Activated CD8-positive, alpha-beta T cell treated with anti-CD3 and anti-CD28 coated beads for 36 hours (primary cell): Measurements from ENCODE around the gene NKD1. TPM values are rescaled to one million over a fixed set of nuclear protein-coding genes. Genes with fewer than 3 reads are reported as not detected.

Source experiments
- ATAC-seq: fragments of 200-7000 bp; cut with Tn5 transposase; one replicate; pipeline ENCODE4 v1.10.0; 2021; ENCODE audit warnings: mild to moderate bottlenecking, moderate library complexity
- CTCF ChIA-PET: fragments of 350-600 bp; sonication (Branson Sonifier 250); formaldehyde crosslinking; loops from one replicate; lab custom pipeline; 2021; ENCODE audit warnings: antibody characterized with exemption; lab: Charles Lee
- POLR2A ChIA-PET: fragments of 350-600 bp; sonication (Branson Sonifier 250); formaldehyde crosslinking; loops from one replicate; lab custom pipeline; 2021; ENCODE audit warnings: antibody characterized with exemption; lab: Charles Lee
- DNase-seq: peaks from one replicate; pipeline ENCODE4 v3.0.0-alpha.2; 2020
- H3K27ac Mint-ChIP-seq: one replicate; pipeline ENCODE4 v1.8.0; 2021; ENCODE audit warnings: mild to moderate bottlenecking, mixed read lengths
- H3K27me3 Mint-ChIP-seq: one replicate; pipeline ENCODE4 v1.8.0; 2021; ENCODE audit warnings: mixed read lengths
- H3K36me3 Mint-ChIP-seq: one replicate; pipeline ENCODE4 v1.8.0; 2021; ENCODE audit warnings: low read depth, mixed read lengths
- H3K4me1 Mint-ChIP-seq: one replicate; pipeline ENCODE4 v1.8.0; 2021; ENCODE audit warnings: low read depth, mixed read lengths
- H3K4me3 Mint-ChIP-seq: one replicate; pipeline ENCODE4 v1.8.0; 2021; ENCODE audit warnings: mild to moderate bottlenecking, moderate library complexity, mixed read lengths
- H3K9me3 Mint-ChIP-seq: one replicate; pipeline ENCODE4 v1.8.0; 2021; ENCODE audit warnings: mixed read lengths
- intact Hi-C: fragments of 100-400 bp; cut with micrococcal nuclease; formaldehyde crosslinking; loops from one replicate; pipeline ENCODE4 v1.10.0; 2022
- total RNA-seq, 2 experiments: library from RNA; stranded (reverse); gene quantifications; one replicate each; pipeline ENCODE4 v1.2.3, GENCODE V29; 2021
- TF ChIP-seq, protein P1 (sequence below): fragments of 200-600 bp; IDR thresholded peaks from one replicate; pipeline ENCODE4 v1.8.0; 2022; ENCODE audit warnings: antibody characterized with exemption, mild to moderate bottlenecking

The NKD1 gene
- total RNA-seq, 2 experiments from 2014 or later = 1.9 to 3.6 TPM

DNA sequence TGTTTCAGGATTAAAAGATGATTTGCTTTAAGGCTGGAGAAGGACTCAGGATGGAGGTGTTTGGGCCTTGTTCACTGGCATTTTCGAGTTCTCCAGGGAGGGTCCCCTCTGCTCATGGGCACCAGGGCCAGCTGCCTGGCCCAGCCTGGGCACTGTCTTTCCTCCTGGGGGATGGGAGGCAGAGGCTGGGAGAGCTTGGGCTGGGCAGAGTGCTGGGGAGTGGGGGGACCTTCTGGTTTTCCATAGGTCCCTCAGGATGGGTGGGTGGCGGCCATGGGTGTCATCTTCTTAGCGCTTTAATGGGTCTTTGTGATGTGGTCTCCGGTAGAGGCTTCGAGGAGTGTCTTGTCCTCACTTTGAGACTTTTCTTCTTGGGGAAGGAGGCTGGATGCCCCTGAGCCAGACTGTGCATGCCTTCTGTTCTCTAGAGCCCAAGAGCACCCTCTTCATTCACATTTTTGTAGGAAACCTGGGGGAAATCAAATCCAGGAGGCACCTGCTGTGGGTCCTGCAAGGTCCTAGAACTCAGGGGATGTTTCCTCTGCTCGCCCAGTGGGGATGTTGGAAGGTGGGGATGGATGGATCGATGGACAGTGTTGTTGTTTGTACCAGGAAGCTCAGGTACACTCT lies 5.7 kb downstream of the NKD1 start:
- H3K36me3 Mint-ChIP-seq = peaks cover 5% of the 10 kb centered on the region
- peaks cover 9% of the 10 kb centered on the region for H3K4me1 Mint-ChIP-seq
- POLR2A ChIA-PET = no interaction called here
- H3K27me3 Mint-ChIP-seq = peaks cover 3% of the 10 kb centered on the region
- H3K9me3 Mint-ChIP-seq = no peaks in the 10 kb centered on the region
- TF ChIP-seq, protein P1, sequence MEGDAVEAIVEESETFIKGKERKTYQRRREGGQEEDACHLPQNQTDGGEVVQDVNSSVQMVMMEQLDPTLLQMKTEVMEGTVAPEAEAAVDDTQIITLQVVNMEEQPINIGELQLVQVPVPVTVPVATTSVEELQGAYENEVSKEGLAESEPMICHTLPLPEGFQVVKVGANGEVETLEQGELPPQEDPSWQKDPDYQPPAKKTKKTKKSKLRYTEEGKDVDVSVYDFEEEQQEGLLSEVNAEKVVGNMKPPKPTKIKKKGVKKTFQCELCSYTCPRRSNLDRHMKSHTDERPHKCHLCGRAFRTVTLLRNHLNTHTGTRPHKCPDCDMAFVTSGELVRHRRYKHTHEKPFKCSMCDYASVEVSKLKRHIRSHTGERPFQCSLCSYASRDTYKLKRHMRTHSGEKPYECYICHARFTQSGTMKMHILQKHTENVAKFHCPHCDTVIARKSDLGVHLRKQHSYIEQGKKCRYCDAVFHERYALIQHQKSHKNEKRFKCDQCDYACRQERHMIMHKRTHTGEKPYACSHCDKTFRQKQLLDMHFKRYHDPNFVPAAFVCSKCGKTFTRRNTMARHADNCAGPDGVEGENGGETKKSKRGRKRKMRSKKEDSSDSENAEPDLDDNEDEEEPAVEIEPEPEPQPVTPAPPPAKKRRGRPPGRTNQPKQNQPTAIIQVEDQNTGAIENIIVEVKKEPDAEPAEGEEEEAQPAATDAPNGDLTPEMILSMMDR = no peak
- no peak overlapping the region for H3K27ac Mint-ChIP-seq
- intact Hi-C loops = no loop called here
- CTCF ChIA-PET = no interaction called here
- DNase-seq = no peak
- H3K4me3 Mint-ChIP-seq = no peak overlapping the region
- ATAC-seq = no peak

DNA sequence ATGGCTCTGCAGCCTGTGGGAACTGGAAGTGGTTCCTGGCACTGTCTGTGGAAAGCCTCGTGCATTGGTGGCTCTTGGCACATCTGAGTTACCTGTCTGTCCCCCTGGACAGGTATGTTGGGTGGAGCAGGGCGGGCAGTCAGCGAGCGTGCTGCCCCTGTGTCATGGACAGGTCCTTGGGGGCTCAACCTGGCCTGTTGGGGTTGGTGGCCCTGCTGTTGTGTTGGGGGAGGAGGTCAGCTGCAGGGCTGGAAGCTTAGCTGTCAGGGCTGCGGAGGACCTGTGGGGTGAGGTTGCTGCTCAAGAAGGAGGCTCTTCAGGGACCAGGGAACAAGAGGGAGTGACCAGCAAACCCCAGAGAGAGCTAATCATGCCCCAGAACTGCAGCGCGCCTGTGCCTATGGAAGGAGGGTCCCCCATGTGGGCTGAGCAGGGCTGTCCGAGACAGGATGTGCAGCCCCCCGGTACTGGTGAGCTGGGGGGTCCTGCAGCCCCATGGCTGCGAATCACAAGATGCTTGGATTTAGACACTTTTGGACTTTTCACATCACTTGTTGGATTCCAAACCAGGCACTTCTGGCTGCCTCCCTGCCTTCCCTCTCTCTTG lies 7.2 kb downstream of the NKD1 start:
- CTCF ChIA-PET = interaction anchor here (1.0 to 1.1 kb wide), 3 partner anchors 55 to 251 kb away, joined by 3 to 4 read pairs (median 3); no protein-coding TSS in a partner anchor
- no peak overlapping the region for H3K4me3 Mint-ChIP-seq
- intact Hi-C loops = no loop called here

DNA sequence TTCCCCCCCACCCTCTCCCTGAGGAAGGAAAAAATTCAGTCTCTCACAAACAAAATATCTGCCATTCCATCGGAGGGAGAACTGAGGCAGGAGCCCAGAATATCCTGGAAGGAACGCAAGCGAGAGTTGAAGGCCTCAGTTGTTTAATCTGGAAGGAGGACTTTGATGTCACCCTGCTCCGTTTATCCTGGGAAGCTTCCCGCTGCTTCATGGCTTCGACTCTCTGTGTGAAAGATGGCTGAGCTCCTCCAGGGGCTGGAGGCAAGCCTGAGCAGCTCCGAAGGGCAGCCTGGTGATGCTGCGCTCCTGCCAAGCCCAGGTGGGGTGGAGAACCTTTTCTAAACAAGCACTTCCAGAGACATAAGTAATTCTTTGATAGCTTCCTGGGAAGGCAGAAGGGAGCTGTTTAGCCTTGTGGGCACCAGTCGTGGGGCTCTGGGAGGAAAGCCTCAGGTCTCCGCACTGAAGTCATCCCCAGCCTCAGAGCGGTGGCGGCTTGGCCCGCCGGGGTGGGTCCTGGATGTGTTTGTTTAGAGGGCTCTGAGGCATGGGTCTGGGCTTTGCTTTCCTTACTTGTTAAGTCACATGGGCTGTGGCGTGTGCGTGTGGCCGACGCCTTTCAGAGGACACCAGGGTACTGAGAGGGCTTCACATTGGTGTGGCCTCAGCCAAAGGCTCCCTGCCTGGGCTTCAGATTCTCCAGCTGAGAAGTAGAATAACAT lies 7.9 kb downstream of the NKD1 start:
- TF ChIP-seq, protein P1 = no peak
- H3K4me3 Mint-ChIP-seq = no peak overlapping the region
- no peaks in the 10 kb centered on the region for H3K9me3 Mint-ChIP-seq
- CTCF ChIA-PET = interaction anchor here (1.0 to 1.1 kb wide), 3 partner anchors 54 to 250 kb away, joined by 3 to 4 read pairs (median 3); no protein-coding TSS in a partner anchor
- DNase-seq = no peak
- peaks cover 9% of the 10 kb centered on the region for H3K36me3 Mint-ChIP-seq
- ATAC-seq = no peak
- intact Hi-C loops = no loop called here
- no peaks in the 10 kb centered on the region for H3K4me1 Mint-ChIP-seq
- no peaks in the 10 kb centered on the region for H3K27me3 Mint-ChIP-seq
- H3K27ac Mint-ChIP-seq = no peak overlapping the region
- POLR2A ChIA-PET = no interaction called here

More for the DNA sequence above, 7.2 kb downstream of the NKD1 start:
- Mint-ChIP-seq H3K9me3 (no peaks in the 10 kb centered on the region), H3K4me1 (peaks cover under 1% of the 10 kb centered on the region), H3K27me3 (no peaks in the 10 kb centered on the region), H3K36me3 (peaks cover 5% of the 10 kb centered on the region), H3K27ac (no peak overlapping the region)
- ATAC-seq = no peak
- TF ChIP-seq, protein P1 = no peak
- no peak for DNase-seq
- POLR2A ChIA-PET = no interaction called here

DNA sequence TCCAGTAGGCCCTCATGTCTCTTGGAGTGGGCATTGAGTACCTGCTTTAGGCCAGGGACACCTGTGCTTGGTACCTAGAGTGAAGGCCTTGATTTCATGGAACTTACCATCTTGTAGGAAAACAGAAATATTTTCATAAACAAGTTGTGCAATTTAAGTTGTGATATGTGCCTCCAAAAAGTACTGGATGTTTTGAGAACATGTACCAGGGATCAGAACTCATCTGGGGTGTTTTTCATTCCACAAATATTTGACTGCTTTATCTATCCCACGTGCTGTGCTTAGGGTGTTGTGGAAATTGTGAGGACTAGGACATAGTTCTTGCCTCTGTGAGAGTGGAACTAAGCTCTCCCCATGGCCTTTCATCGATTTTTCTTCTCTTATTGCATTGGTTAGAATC lies 8.8 kb downstream of the NKD1 start:
- intact Hi-C loops = no loop called here
- no peak overlapping the region for H3K4me3 Mint-ChIP-seq
- peaks cover 13% of the 10 kb centered on the region for H3K36me3 Mint-ChIP-seq
- TF ChIP-seq, protein P1 = no peak
- peaks cover 5% of the 10 kb centered on the region for H3K9me3 Mint-ChIP-seq
- ATAC-seq (no peak), DNase-seq (no peak)
- no peaks in the 10 kb centered on the region for H3K4me1 Mint-ChIP-seq
- no peaks in the 10 kb centered on the region for H3K27me3 Mint-ChIP-seq
- ChIA-PET POLR2A (no interaction called here), CTCF (interaction anchor here (1.3 kb wide), 1 partner anchor 108 kb away, joined by 5 read pairs; no protein-coding TSS in a partner anchor)
- no peak overlapping the region for H3K27ac Mint-ChIP-seq
